GM12874 (cell line): ENCODE data around the gene HOXA4.

Source experiments
- TF ChIP-seq, protein P1 (sequence below): IDR thresholded peaks from 2 replicates; pipeline ENCODE4 v1.5.1; 2011; ENCODE audit warnings: low read depth, mild to moderate bottlenecking, control low read depth, low read length, moderate library complexity; ENCODE audit not compliant: insufficient read depth

Gene HOXA4

DNA sequence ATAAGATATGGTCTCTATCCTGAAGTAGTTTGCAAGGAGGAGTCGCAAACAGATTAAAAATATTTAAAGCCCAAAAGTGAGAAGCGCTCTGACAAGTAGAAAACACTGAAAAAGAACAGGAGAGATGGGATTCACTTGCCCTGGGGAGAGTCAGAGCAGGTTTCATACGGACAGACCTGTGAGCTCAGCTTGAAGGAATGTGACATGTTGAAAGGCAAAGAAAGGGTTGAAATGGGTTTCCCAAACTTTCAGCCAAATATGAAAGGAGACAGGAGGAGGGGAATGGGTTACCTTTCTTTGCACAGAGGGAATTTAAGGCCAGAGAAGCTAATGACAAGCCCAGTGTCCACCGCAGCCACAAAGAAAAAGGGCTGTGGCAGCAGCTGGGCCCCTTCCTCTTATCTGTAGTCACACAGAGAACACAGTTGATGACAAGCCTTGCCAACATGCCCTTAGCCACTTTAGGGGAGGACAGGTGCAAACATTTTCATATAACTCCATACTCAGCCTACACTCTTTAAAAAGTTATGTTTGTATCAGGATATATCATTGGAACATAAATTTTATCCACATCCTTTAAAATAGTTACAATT lies 49.6 kb downstream of the HOXA4 start:
- TF ChIP-seq, protein P1, sequence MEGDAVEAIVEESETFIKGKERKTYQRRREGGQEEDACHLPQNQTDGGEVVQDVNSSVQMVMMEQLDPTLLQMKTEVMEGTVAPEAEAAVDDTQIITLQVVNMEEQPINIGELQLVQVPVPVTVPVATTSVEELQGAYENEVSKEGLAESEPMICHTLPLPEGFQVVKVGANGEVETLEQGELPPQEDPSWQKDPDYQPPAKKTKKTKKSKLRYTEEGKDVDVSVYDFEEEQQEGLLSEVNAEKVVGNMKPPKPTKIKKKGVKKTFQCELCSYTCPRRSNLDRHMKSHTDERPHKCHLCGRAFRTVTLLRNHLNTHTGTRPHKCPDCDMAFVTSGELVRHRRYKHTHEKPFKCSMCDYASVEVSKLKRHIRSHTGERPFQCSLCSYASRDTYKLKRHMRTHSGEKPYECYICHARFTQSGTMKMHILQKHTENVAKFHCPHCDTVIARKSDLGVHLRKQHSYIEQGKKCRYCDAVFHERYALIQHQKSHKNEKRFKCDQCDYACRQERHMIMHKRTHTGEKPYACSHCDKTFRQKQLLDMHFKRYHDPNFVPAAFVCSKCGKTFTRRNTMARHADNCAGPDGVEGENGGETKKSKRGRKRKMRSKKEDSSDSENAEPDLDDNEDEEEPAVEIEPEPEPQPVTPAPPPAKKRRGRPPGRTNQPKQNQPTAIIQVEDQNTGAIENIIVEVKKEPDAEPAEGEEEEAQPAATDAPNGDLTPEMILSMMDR, result no peak

DNA sequence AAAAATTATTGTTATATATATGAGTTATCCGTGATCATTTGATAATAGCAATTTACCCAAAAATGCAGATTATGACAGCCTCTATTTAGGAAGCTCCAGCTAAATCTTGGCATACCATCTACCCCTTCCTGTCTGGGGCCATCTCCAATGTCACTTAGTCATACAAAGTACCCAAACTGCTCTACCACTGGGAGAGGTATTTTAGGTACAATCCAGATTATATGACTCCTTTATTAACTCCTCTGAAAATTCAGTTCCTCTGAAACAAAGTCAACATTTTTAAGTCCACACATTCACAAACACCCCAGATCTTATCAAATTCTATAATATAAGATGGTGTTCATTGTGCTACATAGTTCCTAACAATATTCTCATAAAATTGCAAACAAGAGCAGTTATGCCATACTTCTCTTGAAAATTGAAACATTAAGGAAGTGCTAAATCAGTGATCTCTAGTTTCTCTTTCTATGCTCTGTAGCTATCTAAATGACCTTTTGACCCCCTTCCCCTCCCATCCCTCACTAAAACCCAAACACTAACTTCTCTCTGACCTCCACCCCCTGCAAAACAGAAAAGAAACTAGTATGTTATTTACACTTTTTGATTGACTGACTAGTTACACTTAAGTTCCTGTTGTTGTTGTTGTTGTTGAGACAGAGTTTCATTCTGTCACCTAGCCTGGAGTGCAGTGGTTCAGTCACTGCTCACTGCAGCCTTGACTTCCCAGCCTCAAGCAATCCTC lies 51.2 kb downstream of the HOXA4 start:
- TF ChIP-seq, protein P1, result no peak

DNA sequence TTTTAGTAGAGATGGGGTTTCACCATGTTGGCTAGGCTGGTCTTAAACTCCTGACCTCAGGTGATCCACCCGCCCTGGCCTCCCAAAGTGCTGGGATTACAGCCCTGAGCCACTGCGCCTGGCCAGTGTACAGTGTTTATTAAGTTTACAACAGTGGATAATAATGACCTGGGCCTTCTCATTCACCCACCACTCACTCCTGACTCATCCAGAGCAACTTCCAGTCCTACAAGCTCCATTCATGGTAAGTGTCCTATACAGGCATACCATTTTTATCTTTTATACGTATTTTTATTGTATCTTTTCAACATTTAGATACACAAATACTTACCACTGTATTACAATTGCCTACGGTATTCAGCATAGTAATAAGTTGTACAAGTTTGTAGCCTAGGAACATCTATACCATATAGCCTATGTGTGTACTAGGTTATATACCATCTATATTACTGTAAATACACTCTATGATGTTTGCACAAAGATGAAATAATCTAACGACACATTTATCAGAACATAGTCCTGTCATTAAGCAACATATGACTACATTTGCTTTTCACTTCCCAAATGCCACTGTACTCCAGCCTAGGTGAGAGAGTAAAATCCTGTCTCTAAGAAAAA lies 51.8 kb downstream of the HOXA4 start:
- TF ChIP-seq, protein P1, result no peak
